HG03196 (cell line): ENCODE results near the gene NHLH1.

Experiments
- ATAC-seq: cut with Tn5 transposase; IDR thresholded peaks from one replicate; pipeline ENCODE4 v1.9.1; 2021; ENCODE audit not compliant: unreplicated experiment

NHLH1 gene

GRCh38 chr1:160366731-160367515 is at the start of gene NHLH1:
Gene NHLH1, plus strand, starts transcription at chr1:160367071. Its CDS starts 3,661 bp downstream, at chr1:160370732.
- no peak for ATAC-seq

- ATAC-seq, result no peak
Measured at GRCh38 chr1:160322831-160323230, 44.0 kb upstream of the NHLH1 start.

DNA sequence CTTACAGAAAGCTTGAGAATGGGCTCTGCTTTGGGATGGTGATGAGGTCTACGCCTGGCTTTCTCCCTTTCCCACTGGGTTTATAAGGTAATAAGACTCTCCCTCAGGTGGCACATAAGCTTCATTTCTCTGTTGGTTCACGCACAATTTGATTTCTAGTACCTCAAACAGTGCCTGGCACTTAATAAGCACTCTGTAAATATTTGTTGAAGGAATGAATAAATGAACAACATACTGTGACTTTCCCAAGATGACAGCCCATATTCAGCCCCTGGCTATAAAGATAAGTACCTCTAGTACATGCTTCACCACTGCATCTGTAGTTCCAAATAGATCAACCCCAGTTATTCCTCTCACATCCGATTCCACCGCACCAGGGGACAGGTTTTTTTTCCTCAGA is 41.6 kb upstream of the NHLH1 start:
- ATAC-seq, result no peak

DNA sequence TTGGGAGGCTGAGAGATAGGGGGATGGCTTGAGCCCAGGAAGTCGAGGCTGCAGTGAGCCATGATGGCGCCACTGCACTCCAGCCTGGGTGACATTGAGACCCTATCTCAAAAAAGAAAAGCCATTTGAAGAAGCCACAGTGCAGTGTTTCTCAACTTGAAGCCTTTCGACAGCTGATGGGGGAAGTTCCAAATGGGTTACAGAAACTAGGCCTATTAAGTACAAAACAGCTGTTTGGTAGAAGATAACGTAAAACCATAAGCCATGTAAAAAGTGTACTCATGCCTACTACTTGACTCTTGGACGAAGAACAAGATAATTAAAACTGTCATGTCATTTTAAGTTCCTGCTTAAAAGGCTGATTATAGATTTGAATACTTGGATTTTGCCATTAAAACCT is 40.5 kb upstream of the NHLH1 start:
- ATAC-seq, result no peak

DNA sequence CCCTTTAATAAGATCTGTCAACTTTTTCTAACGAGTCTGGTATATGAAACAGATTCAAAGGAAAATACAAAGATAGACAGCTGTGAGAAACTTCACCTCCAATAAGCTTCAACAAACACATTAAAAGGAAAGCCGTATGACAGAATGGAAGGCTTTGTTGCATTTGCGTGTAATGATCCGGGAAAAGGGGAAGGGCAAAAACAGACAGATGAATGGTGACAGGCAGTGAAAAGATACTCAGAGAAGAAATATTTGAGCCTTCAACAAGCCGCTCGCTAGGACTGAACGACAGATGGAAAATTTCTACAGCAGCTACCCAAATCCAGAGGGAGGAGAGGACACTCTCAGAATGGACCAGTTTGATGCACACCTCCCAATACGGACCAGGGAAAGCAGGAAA is 38.7 kb upstream of the NHLH1 start:
- ATAC-seq, result no peak

DNA sequence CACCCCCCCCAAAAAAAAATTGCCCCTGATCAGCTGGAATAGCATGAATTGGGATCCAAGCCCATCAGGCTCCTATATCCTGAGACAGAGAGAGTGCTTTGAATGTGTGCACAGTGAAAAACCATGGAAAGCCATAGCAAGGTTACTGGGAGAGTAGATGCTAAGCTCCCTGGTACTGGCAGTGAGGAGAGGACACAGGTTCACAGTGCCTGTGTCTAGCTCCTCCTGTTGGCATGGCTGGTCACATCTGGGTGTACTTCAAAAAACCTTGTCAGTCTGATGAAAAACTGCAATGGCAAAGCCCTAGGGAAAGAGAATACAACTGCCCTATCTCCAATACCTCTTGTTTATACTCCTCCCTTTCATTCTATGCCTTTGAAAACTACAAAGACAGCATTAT is 36.8 kb upstream of the NHLH1 start:
- no peak for ATAC-seq

DNA sequence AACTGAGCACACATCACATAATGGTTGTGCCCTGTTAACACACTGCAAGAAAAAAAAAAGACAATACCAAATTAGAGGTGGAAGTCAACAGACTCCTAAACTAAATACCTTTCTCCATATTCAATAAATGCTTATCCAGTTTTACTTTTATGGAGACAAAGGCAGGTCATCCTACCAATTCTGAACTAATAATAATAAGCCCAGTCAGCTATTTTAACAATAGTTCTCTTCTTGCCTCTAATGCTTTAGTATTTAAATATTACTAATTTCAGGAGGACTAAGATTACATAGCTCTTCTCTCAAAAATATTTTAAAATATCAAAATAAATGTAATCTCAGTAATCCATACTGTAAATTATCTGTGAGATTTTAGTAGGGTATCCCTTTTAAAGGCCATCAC is 34.4 kb upstream of the NHLH1 start:
- no peak for ATAC-seq

DNA sequence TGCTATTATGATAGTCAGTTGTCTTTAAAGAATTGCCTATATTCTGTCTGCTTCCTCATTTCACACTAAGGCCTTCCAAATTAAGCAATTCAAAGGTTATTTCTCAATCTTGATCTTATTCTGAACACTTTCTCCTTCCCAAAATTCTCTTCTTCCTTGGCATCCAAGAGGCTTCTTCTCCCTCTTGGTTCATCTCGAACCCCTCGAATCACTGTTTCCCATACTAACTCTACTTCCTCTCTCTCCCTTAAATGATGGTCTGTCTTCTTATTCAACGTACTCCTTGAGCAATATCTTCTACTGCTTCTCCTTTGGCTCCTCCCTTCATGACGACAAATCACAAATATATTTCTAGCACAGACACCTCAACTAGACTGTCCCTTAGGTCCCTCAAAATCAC is 28.3 kb upstream of the NHLH1 start:
- no peak for ATAC-seq

GRCh38 chr1:160340146-160340545 is 26.7 kb upstream of the NHLH1 start:
- no peak for ATAC-seq

DNA sequence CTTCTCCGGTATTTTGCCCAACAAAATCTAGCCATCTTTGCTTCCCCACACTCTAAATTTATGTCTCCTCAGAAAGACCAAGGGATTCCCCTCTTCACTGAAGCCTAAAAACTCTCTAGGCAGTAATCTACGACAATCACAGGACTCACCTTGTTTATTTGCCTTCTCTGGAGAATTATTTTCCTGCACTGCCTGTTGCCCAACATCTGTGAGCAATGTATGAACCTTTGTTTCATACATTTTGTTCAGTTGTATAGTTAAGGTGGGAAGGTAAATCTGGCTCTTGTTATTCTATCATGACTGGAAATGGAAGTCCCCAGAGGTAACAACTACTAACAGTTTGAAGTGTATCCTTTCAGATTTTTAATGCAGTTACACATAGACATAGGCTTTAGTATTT is 26.0 kb upstream of the NHLH1 start:
- no peak for ATAC-seq

GRCh38 chr1:160342526-160342925 is 24.3 kb upstream of the NHLH1 start:
- no peak for ATAC-seq

DNA sequence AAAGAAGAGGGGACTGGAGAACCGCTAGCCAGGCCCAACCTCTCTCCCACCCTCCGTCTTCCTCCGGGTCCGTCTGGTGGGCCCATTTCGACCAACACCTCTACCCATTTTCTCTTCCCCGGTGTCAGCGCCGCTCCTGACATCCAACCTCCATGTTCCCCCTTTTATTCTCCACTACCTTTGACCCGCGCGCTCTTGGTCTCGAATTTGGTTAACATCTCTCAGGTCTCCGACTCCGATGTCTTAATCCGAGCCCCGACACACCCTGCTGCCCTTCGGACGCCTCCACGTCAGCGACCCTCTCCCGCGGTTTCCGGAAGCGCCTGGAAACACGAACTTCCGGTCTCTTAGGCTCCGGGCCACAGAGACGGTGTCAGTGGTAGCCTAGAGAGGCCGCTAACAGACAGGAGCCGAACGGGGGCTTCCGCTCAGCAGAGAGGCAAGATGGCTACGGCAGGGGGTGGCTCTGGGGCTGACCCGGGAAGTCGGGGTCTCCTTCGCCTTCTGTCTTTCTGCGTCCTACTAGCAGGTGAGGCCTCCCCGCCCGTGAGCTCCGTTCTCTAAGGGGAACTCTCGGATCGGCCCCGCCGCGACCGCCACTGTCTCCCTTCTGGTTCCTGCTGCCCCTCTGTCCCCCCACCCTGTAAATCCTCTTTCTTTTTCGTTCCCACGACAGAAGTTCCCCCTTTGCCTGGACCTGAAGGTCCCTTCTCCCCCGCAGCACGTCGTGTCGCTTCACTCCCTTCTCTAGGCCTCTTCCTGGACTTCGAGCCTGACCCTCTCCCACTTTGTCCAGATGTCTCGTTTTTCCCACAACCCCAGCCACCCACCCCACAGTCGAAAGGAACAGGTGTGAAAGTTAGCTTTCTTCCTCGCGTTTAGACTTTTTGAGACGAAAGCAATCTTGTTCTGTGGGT is 23.7 kb upstream of the NHLH1 start, which contains the start of the genes COPA and NCSTN:
Gene COPA (minus strand): TSS at position 298 of the 917 bp plus-strand sequence. CDS start 80 bp downstream, at position 218.
Gene NCSTN (plus strand): TSS at position 431 of the 917 bp plus-strand sequence. CDS start 14 bp downstream, at position 445.
- ATAC-seq, result peak; percentile 98

DNA sequence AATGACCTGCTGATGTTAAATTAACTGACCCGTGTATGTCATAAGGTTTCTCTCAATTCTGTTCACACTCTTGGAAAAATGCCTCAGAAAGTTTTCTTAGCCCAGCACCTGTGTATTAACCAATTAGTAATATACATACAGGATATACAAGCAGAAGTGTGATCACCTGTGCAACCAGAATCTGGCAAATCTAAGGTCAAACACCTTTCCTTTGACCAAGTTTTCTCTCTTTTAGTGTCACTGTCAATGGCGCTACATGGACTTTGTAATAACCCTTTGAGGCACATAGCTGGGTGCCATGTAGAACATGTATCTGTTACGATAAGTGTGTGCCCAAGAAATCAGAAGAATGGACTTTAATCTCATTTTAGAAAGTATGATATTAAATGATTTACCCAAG is 22.6 kb upstream of the NHLH1 start:
- ATAC-seq, result no peak

DNA sequence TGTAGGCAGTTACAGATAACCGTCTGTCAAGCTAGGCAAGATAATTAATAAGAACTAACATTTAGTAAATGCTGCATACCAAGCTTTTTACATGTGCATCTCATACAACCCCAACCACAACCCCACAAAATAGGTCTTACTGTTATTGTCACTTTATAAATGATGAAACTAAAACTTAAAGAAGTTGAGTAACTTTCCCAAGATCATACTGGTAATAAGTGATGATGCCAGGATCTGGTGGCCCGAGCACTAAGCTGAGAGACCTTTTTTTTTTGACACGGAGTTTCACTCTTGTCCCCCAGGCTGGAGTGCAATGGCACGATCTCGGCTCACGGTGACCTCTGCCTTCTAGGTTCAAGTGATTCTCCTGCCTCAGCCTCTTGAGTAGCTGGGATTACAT is 21.9 kb upstream of the NHLH1 start:
- ATAC-seq, result no peak

DNA sequence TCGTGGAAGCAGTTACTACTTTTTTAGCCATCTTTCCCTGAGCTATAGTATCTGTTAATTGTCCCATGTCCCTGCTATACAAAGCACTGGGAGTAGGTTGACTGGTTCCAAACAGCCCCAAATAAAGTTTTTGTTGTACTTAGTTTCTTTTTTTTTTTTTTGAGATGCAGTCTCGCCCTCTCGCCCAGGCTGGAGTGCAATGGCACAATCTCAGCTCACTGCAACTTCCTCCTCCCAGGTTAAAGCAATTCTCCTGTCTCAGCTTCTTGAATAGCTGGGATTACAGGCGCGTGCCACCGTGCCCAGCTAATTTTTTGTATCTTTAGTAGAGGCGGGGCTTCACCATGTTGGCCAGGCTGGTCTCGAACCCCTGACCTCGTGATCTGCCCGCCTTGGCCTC is 20.4 kb upstream of the NHLH1 start:
- no peak for ATAC-seq

- ATAC-seq, result no peak
Measured at GRCh38 chr1:160346958-160347357, 19.9 kb upstream of the NHLH1 start.

GRCh38 chr1:160351629-160352028 is 15.2 kb upstream of the NHLH1 start:
- no peak for ATAC-seq

GRCh38 chr1:160352555-160352954 is 14.3 kb upstream of the NHLH1 start:
- ATAC-seq, result no peak

DNA sequence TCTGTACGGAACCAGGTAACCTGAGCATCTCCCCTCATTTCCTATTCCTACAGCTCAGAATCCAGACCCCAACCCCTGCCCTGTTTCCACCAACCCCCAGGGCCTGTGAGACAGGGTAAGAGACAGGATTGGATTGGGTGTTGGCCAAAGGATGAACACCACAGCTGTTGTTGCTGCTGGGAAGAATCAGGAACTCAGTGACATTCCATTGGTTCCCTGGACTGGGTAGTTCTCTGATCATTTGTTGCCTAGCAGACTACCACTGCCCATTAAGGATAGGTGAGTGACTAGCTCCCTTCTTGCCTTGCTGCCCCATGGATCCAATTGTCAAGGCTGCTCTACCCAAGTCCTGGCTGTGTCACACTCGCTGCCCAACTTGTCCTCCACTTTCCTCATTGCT is 13.6 kb upstream of the NHLH1 start:
- ATAC-seq, result no peak

GRCh38 chr1:160354388-160354985 is 12.4 kb upstream of the NHLH1 start:
- ATAC-seq, result no peak

DNA sequence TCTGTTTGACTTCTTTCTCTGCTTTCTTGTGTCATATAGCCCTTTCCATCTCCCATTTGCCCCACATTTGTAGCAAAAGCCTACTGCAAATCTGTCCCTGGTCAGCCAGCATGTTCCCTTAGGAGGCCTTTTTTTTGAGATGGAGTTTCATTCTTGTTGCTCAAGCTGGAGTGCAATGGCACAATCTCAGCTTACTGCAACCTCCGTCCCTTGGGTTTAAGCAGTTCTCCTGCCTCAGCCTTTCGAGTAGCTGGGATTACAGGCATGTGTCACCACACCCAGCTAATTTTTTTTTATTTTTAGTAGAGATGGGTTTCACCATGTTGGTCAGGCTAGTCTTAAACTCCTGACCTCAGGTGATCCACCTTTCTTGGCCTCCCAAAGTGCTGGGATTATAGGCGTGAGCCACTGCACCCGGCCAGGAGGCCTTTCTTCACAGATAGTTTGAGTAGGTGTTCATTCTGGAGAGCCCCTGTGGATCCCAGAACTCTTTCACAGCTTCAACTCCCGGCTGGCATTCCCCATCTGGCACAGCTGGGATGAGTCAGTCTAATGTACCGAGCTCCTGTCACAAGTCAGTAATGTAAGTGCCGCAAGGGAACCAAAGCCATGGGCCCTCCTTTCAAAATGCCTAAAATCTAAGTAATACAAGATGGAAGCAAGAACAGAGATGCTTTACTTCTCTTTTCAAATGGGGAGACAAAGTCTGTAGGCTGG is 9.4 kb upstream of the NHLH1 start:
- ATAC-seq, result no peak
